IMR-90 (cell line): ENCODE measurements around the gene CAPN9. TPM values are rescaled to one million over a fixed set of nuclear protein-coding genes. Genes with fewer than 3 reads are reported as not detected.

Source experiments
- ATAC-seq: fragments of 200-7000 bp; cut with Tn5 transposase; 2 replicates; pipeline ENCODE4 v1.9.1; 2020; ENCODE audit warnings: low read depth, mild to moderate bottlenecking, moderate library complexity
- BruUV-seq: library from RNA; stranded (reverse); fragments of 400-500 nt; replicated peaks from 2 replicates; lab custom pipeline; 2021; lab: Mats Ljungman, UMichigan
- CTCF ChIA-PET: fragments of 300-600 bp; formaldehyde crosslinking; extraction: SDS; loops from one replicate; lab custom pipeline; 2021; ENCODE audit warnings: antibody characterized with exemption; lab: Yijun Ruan, JAX
- POLR2A ChIA-PET: fragments of 300-600 bp; sonication (Branson Sonifier 250); formaldehyde crosslinking; loops from one replicate; lab custom pipeline; 2022; ENCODE audit warnings: antibody characterized with exemption; ENCODE audit not compliant: unreplicated experiment; lab: Charles Lee
- DNase-seq: peaks from one replicate; pipeline ENCODE4 v3.0.0; 2013
- H2AFZ ChIP-seq: replicated peaks from 2 replicates; pipeline ENCODE3; 2013; ENCODE audit warnings: low read length, mild to moderate bottlenecking; ENCODE audit not compliant: poor library complexity
- H2AK5ac ChIP-seq: 2 replicates; pipeline ENCODE4 v1.6.1; 2013; ENCODE audit warnings: low read depth, low read length, inconsistent platforms
- H2AK9ac ChIP-seq: replicated peaks from 2 replicates; pipeline ENCODE3; 2013; ENCODE audit warnings: mild to moderate bottlenecking, low read depth, low read length, moderate library complexity; ENCODE audit not compliant: poor library complexity
- H2BK120ac ChIP-seq: 2 replicates; pipeline ENCODE4 v1.6.1; 2013; ENCODE audit warnings: low read depth, low read length, inconsistent platforms
- H2BK15ac ChIP-seq: 3 replicates; pipeline ENCODE4 v1.6.1; 2013; ENCODE audit warnings: low read depth, low read length, inconsistent platforms
- H2BK20ac ChIP-seq: 2 replicates; pipeline ENCODE4 v1.6.1; 2013; ENCODE audit warnings: low read depth, mild to moderate bottlenecking, inconsistent platforms, low read length, moderate library complexity
- H2BK5ac ChIP-seq: 2 replicates; pipeline ENCODE4 v1.6.1; 2013; ENCODE audit warnings: mild to moderate bottlenecking, low read depth, low read length, inconsistent platforms; ENCODE audit not compliant: poor library complexity, severe bottlenecking
- H3K14ac ChIP-seq: replicated peaks from 2 replicates; pipeline ENCODE4 v1.6.1; 2013; ENCODE audit warnings: low read depth, low read length, inconsistent platforms
- H3K18ac ChIP-seq: 2 replicates; pipeline ENCODE4 v1.6.1; 2013; ENCODE audit warnings: low read depth, low read length, control low read depth
- H3K23ac ChIP-seq: 2 replicates; pipeline ENCODE4 v1.6.1; 2013; ENCODE audit warnings: low read depth, low read length, inconsistent platforms
- H3K27ac ChIP-seq: 2 replicates; pipeline ENCODE4 v1.5.1; 2013; ENCODE audit warnings: mild to moderate bottlenecking, control low read depth, low read length; ENCODE audit not compliant: insufficient read depth
- H3K27me3 ChIP-seq: 2 replicates; pipeline ENCODE4 v1.6.1; 2013; ENCODE audit warnings: low read length; ENCODE audit not compliant: control insufficient read depth, insufficient read depth
- H3K36me3 ChIP-seq: 2 replicates; pipeline ENCODE4 v1.6.1; 2013; ENCODE audit warnings: low read length, mixed read lengths; ENCODE audit not compliant: control insufficient read depth, insufficient read depth
- H3K4ac ChIP-seq: 2 replicates; pipeline ENCODE4 v1.6.1; 2013; ENCODE audit warnings: low read depth, low read length, inconsistent platforms
- H3K4me1 ChIP-seq: 2 replicates; pipeline ENCODE4 v1.6.1; 2013; ENCODE audit warnings: low read length, mixed read lengths; ENCODE audit not compliant: control insufficient read depth, insufficient read depth
- H3K4me2 ChIP-seq: 2 replicates; pipeline ENCODE4 v1.6.1; 2013; ENCODE audit warnings: low read depth, mild to moderate bottlenecking, control low read depth, low read length, moderate library complexity
- H3K4me3 ChIP-seq: 2 replicates; pipeline ENCODE4 v1.5.1; 2013; ENCODE audit warnings: low read depth, mild to moderate bottlenecking, control low read depth, low read length, moderate library complexity; ENCODE audit not compliant: insufficient read depth
- H3K56ac ChIP-seq: 2 replicates; pipeline ENCODE4 v1.6.1; 2013; ENCODE audit warnings: low read length, inconsistent platforms; ENCODE audit not compliant: insufficient read depth; ENCODE audit errors: extremely low read depth
- H3K79me1 ChIP-seq, 2 experiments: 2 replicates each; pipeline ENCODE4 v1.6.1; 2013; ENCODE audit warnings: low read length in 2 of 2, inconsistent platforms in 1 of 2, low read depth in 1 of 2
- H3K9ac ChIP-seq: 2 replicates; pipeline ENCODE4 v1.6.1; 2013; ENCODE audit warnings: low read depth, low read length, control low read depth
- H3K9me1 ChIP-seq: 2 replicates; pipeline ENCODE4 v1.6.1; 2013; ENCODE audit warnings: low read length, inconsistent platforms; ENCODE audit not compliant: insufficient read depth
- H3K9me3 ChIP-seq: 2 replicates; pipeline ENCODE4 v1.6.1; 2013; ENCODE audit warnings: low read length; ENCODE audit not compliant: control insufficient read depth, insufficient read depth
- H4K20me1 ChIP-seq: 2 replicates; pipeline ENCODE4 v1.6.1; 2013; ENCODE audit warnings: low read length, inconsistent platforms; ENCODE audit not compliant: insufficient read depth
- H4K5ac ChIP-seq: 2 replicates; pipeline ENCODE4 v1.6.1; 2013; ENCODE audit warnings: mild to moderate bottlenecking, low read depth, low read length, control low read depth
- H4K8ac ChIP-seq, 2 experiments: 2 replicates each; pipeline ENCODE4 v1.6.1; 2013; ENCODE audit warnings: low read depth in 2 of 2, low read length in 2 of 2, control low read depth in 1 of 2, inconsistent platforms in 1 of 2
- H4K91ac ChIP-seq: 2 replicates; pipeline ENCODE4 v1.6.1; 2013; ENCODE audit warnings: low read depth, low read length, inconsistent platforms; ENCODE audit not compliant: insufficient read depth
- BHLHE40 ChIP-seq: fragments of 150-350 bp; IDR thresholded peaks from 2 replicates; pipeline ENCODE4 v1.6.1; 2016; ENCODE audit warnings: mild to moderate bottlenecking, low read depth, low read length
- CEBPB ChIP-seq: IDR thresholded peaks from 2 replicates; pipeline ENCODE4 v1.6.1; 2012; ENCODE audit warnings: low read depth, low read length, improper control_type of control experiment
- CHD1 ChIP-seq: IDR thresholded peaks from 2 replicates; pipeline ENCODE4 v1.6.1; 2012; ENCODE audit warnings: low read depth, low read length, improper control_type of control experiment
- FOS ChIP-seq: fragments of 150-350 bp; IDR thresholded peaks from 2 replicates; pipeline ENCODE4 v1.6.1; 2016; ENCODE audit warnings: low read depth, low read length
- POLR2A ChIP-seq: IDR thresholded peaks from 2 replicates; pipeline ENCODE4 v1.6.1; 2012; ENCODE audit warnings: mild to moderate bottlenecking, low read depth, low read length
- WGBS, 2 experiments: methylation state at CpG; one replicate each; pipeline versions ENCODE4 v1.1.5 to v1.1.7; 2013; ENCODE audit warnings: missing lambda C conversion rate in 2 of 2; ENCODE audit not compliant: insufficient read length in 1 of 2; ENCODE audit errors: extremely low coverage in 2 of 2; 5-methylcytosine and 5-hydroxymethylcytosine counted together
- dilution Hi-C: fragments of 300-500 bp; cut with HindIII; formaldehyde crosslinking; loops from one replicate; pipeline ENCODE4 v1.14.3; 2018; ENCODE audit warnings: low sequenced_read_pairs; ENCODE audit not compliant: unreplicated experiment
- in situ Hi-C: fragments of 300-500 bp; cut with MboI; formaldehyde crosslinking; loops from 3 replicates; pipeline ENCODE4 v1.14.3; 2019; ENCODE audit warnings: low sequenced_read_pairs, inconsistent platforms, mixed read lengths
- intact Hi-C: fragments of 100-400 bp; cut with micrococcal nuclease; formaldehyde crosslinking; loops from 2 replicates; pipeline ENCODE4 v1.10.0; 2022
- polyA plus RNA-seq, 3 experiments: library from polyadenylated mRNA; depleted of rRNA; stranded (reverse); fragments of >200 nt; gene quantifications; 2 replicates each; pipeline ENCODE4 v1.2.3, GENCODE V29; 2012; ENCODE audit warnings: low replicate concordance in 1 of 3
- total RNA-seq: library from RNA; depleted of rRNA; stranded (reverse); fragments of >200 nt; gene quantifications from 2 replicates; pipeline ENCODE4 v1.2.3, GENCODE V29; 2012
- TF ChIP-seq, protein P1 (sequence below): conservative IDR thresholded peaks from 2 replicates; pipeline ENCODE4 v1.5.1; 2012; ENCODE audit warnings: mild to moderate bottlenecking, low read depth, low read length, improper control_type of control experiment

The CAPN9 gene
- total and polyA plus RNA-seq, 2 of the 4 experiments (the other 2 are of a cell fraction): not detected

GRCh38 chr1:230848235-230848634 lies 101.0 kb downstream of the CAPN9 start:
- Histone ChIP-seq H3K23ac (no peak overlapping the region), H3K36me3 (peaks cover 30% of the 10 kb centered on the region), H3K27me3 (no peaks in the 10 kb centered on the region), H3K4me1 (peaks cover 31% of the 10 kb centered on the region), H2AK5ac (no peak overlapping the region), H2BK5ac (no peak overlapping the region), H4K5ac (no peak overlapping the region), H2AK9ac (no peak overlapping the region), H3K4me2 (no peak overlapping the region), H3K9me3 (peaks cover 5% of the 10 kb centered on the region), H2AFZ (no peak overlapping the region), H3K27ac (no peak overlapping the region), H3K9me1 (peaks cover 33% of the 10 kb centered on the region), H3K9ac (no peak overlapping the region), H3K4me3 (no peak overlapping the region), H2BK120ac (no peak overlapping the region), H3K79me1 (peaks cover 40 to 86% of the 10 kb centered on the region in 2 experiments), H2BK20ac (peak overlapping the region; percentile 60; the same call in 1 of the 2 replicates), H4K8ac (no peak overlapping the region; a peak in 1 of 4 replicates), H4K20me1 (peaks cover 52% of the 10 kb centered on the region), H3K56ac (no peak overlapping the region), H4K91ac (no peak overlapping the region), H3K14ac (0 out of 2 replicates have a peak overlapping the region, but pooled peaks have one; percentile 5), H2BK15ac (no peak overlapping the region; the same call in 2 of the 3 replicates), H3K4ac (0 out of 2 replicates have a peak overlapping the region, but pooled peaks have one; percentile 47), H3K18ac (peak overlapping the region; percentile 43)
- no peak for DNase-seq
- ChIA-PET POLR2A (no interaction called here), CTCF (interaction anchor here (0.6 to 1.0 kb wide), 3 partner anchors 11 to 731 kb away, joined by 3 read pairs; no protein-coding TSS in a partner anchor)
- dilution Hi-C loops (no loop called here), intact Hi-C loops (no loop called here), in situ Hi-C loops (no loop called here)
- no TSS peak for BruUV-seq
- peak; percentile 20; the same call in 1 of the 2 replicates for TF ChIP-seq CEBPB
- TF ChIP-seq BHLHE40: no peak
- TF ChIP-seq FOS: no peak
- TF ChIP-seq, protein P1, sequence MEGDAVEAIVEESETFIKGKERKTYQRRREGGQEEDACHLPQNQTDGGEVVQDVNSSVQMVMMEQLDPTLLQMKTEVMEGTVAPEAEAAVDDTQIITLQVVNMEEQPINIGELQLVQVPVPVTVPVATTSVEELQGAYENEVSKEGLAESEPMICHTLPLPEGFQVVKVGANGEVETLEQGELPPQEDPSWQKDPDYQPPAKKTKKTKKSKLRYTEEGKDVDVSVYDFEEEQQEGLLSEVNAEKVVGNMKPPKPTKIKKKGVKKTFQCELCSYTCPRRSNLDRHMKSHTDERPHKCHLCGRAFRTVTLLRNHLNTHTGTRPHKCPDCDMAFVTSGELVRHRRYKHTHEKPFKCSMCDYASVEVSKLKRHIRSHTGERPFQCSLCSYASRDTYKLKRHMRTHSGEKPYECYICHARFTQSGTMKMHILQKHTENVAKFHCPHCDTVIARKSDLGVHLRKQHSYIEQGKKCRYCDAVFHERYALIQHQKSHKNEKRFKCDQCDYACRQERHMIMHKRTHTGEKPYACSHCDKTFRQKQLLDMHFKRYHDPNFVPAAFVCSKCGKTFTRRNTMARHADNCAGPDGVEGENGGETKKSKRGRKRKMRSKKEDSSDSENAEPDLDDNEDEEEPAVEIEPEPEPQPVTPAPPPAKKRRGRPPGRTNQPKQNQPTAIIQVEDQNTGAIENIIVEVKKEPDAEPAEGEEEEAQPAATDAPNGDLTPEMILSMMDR: no peak
- no peak for TF ChIP-seq POLR2A
- TF ChIP-seq CHD1: no peak
- no CpG with 5 or more reads among the region's 3 CpGs for WGBS, 2 experiments
- ATAC-seq: no peak
